Left lobe of liver (tissue), 2 donors: Measurements from ENCODE around the gene CLTA. TPM values are rescaled to one million over a fixed set of nuclear protein-coding genes. Genes with fewer than 3 reads are reported as not detected.
A peak's percentile ranks its signal among the peaks of the same experiment; 100 is the strongest.

ENCODE experiments used
- ATAC-seq: fragments of 200-7000 bp; cut with Tn5 transposase; one replicate; pipeline ENCODE4 v1.9.1; 2020; ENCODE audit warnings: mild to moderate bottlenecking, moderate library complexity
- DNase-seq: peaks from one replicate; pipeline ENCODE4 v3.0.0-alpha.2; 2020; ENCODE audit warnings: low spot score
- total RNA-seq: library from RNA; stranded (reverse); gene quantifications from one replicate; pipeline ENCODE4 v1.2.1, GENCODE V29; 2021
- donor health status: DM: no; HTN: no; CAD: no; lungs with moderate emphysema.
- donor health status: DM: no; HTN: yes; CAD: no.

CLTA gene
- total RNA-seq: 61.8 TPM

- ATAC-seq: peak; percentile 95
- DNase-seq: peak; percentile 98
Measured at GRCh38 chr9:36190388-36191289, at the start of gene CLTA. Gene CLTA (plus strand): TSS chr9:36190921. CDS start chr9:36191057, 136 bp downstream.

DNA sequence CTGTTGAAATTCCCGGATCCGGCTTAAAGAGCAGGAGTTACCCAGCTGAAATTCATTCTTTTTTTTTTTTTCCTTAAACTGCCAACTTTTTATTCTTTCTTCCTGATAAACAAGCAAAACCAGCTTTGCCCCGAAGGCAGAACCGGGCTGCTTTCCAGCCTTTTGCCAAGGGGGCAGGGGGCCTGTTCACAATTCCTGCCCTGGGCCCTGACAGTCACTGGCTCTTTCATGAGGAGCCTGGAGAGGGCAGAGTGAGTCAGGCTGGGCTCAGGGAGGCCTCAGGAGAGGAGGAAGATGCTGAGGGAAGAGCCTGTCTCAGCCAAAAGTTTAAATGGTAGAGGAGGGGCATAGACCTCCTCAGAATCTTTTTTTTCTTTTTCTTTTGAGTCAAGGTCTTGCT is 49.4 kb upstream of the CLTA start:
- no peak for DNase-seq
- ATAC-seq: no peak

DNA sequence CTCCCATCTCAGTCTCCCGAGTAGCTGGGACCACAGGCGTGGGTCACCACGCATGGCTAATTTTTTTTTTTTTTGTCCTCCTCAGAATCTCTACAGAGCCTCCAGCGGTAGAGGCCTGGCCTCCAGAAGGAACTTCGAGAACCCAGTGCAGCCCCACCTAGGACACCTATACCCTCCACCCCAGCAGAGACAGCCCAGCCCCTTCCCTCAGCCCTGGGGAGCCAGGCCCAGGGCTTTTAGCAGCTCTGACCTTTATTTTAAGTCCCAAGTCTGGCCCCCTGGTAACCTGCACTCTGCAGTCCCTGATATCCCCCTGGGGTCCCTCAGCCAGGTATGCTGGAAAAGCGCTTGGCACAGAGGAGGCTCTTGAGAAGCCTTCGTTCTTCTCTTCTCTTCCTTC is 49.0 kb upstream of the CLTA start:
- DNase-seq: no peak
- ATAC-seq: no peak

GRCh38 chr9:36142510-36143244 is 48.0 kb upstream of the CLTA start:
- DNase-seq (no peak), ATAC-seq (peak; percentile 93)

DNA sequence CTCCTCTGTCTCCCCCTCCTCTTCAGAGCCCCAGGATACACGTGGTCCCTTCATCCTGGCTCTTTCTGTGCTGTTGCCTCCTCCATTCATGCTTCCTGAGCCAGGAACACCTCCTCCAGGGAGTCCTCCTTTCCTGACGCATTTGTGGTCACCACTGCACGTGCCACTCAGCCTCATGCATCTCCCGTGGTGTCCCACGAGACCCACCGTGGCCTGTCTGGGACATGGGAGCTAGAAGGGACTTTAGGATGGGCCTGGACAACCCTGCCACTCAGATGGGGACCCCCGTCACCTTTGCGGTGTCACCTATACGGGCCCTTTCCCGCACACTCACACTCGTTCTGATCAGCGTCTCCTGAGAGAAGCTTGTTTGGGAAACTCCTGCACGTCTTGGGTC is 47.5 kb upstream of the CLTA start:
- DNase-seq (no peak), ATAC-seq (no peak)

DNA sequence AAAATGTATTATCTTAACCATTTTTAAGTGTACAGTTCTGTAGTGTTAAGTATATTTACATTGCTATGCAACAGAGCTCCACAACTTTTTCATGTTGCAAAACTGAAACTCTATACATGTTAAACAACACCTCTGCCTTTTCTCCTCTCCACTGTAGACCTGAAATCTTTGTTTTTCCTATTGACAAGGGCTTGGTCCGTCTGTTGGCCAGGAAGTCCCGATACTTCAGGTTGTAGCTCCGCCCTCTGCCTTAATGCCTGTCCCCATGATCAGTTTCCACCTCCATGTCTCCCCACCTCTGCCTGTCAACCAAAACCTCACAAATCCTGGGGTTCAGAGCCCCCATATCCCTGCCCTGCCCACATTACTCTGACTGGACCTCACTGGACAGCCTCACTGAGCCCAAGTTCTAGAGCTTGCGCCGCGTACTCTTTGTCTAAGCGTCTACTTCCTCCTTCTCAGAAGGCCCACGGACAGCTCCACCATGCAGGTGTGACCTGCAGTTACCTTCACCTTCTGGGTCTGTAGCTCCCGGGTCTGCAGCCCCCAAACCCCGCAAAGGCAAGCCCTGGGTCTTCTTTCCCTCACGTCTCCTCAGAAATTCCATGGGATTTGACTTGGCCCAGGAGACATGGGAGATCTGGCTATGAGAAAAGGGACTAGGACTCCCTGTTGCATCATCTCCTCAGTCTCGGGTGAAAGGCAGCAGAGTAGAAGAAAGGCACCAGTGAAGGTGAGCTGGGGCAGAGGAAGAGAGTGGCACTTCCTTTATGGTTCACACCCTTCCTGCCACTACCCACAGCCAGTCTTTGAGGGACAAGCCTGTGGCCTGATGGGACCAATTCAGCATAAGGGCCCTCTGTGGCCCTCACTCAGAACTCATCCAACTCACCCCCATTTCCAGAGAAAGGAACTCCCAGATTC is 46.1 kb upstream of the CLTA start:
- DNase-seq: no peak
- ATAC-seq: no peak

DNA sequence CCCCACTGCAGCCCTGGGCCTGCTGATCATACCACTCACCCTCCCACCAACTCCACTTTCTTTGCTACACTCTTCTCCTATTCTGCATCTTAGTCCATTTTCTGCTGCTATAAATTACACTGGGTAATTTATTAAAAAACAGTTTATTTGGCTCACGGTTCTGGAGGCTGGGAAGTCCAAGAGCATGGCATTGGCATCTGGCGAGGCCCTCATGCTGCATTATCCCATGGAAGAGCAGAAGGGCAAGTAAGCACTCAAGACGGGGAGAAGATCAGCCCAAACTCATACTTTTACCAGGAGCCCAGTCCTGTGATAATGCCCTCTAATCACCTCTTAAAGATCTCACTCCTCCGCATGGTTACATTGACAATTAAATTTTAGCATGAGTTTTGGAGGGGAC is 44.8 kb upstream of the CLTA start:
- no peak for ATAC-seq
- no peak for DNase-seq

DNA sequence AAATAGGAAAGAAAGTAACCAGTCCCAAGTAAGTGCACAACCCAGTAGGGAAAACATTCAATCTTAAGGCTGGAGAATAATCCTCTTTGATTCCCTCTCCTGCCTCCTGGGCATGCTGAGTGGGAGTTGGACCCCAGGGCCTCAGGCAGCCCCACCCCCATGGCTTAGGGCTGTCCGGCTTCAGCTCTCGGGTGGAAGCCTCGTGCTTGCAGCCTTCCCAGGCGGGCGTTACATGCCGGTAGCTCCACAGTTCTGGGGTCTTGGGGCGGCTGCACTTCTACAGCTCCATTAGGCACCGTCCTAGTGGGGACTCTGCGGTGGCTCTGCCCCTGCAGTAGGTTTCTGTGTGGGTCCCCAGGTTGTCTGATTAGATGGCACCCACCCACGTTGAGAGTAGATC is 44.1 kb upstream of the CLTA start:
- no peak for ATAC-seq
- no peak for DNase-seq

- no peak for DNase-seq
Measured at GRCh38 chr9:36147441-36148175, 43.1 kb upstream of the CLTA start.

DNA sequence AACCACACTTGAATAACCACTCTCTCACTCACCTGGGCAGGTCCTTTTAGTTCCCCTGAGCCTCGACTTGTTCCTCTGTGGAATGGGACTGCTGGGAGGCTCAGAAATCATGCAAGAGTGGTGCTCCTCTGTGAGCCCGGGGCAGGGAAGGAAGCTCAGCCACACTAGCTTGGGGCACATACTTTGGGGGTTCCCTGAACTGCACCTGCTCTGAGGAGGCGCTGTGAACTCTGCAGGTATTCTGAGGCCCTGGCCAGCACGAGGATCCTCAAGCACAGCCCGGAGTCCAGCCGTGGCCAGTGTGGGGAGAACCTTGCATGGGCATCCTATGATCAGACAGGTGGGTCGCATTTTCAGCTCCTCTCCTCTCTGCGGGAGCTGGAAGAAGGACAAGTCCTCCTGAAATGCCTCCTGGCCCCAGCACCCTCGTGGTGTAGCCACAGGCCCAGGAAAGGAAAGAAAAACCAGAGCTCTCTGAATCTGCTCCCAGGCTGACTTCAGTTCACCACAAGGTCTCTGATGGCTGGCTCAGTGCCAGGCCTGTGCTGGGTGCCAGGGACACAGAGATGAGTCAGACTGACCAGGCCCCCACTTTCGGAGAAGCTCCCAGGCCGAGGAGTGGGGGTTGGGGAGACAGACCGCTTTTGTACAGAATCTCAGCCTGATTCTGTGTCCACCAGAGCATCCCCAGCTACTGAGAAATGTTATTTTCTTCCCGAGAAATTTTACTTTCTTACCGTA is 42.2 kb upstream of the CLTA start:
- peak; percentile 74 for DNase-seq
- peak; percentile 46 for ATAC-seq

More at GRCh38 chr9:36147441-36148175, 43.1 kb upstream of the CLTA start:
- no peak for ATAC-seq

- no peak for ATAC-seq
Measured at GRCh38 chr9:36149197-36149596, 41.5 kb upstream of the CLTA start.

GRCh38 chr9:36150574-36151315 is 40.0 kb upstream of the CLTA start:
- ATAC-seq: peak; percentile 11
- no peak for DNase-seq

More at GRCh38 chr9:36149197-36149596, 41.5 kb upstream of the CLTA start:
- no peak for DNase-seq

- no peak for DNase-seq
- ATAC-seq: peak; percentile 58
Measured at GRCh38 chr9:36151316-36152210, 39.2 kb upstream of the CLTA start.

DNA sequence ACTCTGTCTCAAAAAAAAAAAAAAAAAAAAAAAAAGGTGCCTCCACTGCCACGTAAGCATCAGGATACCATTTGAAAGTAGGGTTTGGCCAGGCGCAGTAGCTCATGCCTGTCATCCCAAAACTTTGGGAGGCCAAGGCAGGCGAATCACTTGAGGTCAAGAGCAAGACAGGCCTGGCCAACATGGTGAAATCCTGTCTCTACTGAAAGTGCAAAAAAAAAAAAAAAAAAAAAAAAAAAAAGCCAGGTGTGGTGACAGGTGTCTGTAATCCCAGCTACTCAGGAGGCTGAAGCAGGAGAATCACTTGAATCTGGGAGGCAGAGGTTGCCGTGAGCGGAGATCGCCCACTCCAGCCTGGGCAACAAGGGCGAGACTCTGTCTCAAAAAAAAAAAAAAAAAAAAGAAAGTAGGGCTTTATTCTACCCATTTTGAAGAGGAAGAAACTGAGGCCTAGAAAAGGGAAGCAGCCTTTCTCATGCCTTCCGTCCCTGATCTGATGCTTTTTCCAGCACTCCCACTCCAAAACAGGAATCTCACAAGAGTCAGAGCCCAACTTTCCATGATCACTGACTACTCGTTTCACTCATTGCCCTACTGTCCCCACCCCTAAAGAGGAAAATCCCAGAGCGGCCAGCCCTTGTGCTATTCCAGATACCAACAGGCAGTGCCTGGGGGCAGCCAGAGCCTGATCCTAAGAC is 37.8 kb upstream of the CLTA start:
- ATAC-seq (no peak), DNase-seq (no peak)

GRCh38 chr9:36153746-36154145 is 37.0 kb upstream of the CLTA start:
- DNase-seq (no peak), ATAC-seq (no peak)

- peak; percentile 41 for ATAC-seq
- DNase-seq: no peak
Measured at GRCh38 chr9:36154331-36154952, 36.3 kb upstream of the CLTA start.

DNA sequence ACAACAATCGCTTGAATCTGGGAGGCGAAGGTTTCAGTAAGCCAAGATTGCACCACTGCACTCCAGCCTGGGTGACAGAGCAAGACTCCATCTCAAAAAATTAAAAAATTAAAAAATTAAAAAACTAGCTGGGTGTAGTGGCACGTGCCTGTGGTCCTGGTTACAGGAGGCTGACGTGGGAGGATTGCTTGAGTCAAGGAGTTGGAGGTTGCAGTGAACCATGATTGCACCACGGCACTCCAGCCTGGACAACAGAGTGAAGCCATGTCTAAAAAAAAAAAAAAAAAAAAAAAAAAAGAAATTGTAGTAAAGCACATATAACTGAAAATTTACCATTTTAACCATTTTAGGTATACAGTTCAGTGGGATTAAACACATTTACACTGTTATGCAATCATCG is 34.6 kb upstream of the CLTA start:
- DNase-seq: no peak
- ATAC-seq: no peak
